H1 (cell line): Measurements from ENCODE around the gene CUEDC2. TPM values are rescaled to one million over a fixed set of nuclear protein-coding genes. Genes with fewer than 3 reads are reported as not detected.

Source experiments
- SP4 ChIP-seq: IDR thresholded peaks from 2 replicates; pipeline ENCODE4 v1.6.1; 2012; ENCODE audit warnings: low read length, inconsistent platforms
- polyA plus RNA-seq, 7 experiments: library from polyadenylated mRNA; depleted of rRNA in 3 of 7; stranded (reverse) in 5 of 7; unstranded in 2 of 7; fragments of >200 nt in 5 of 7; fragments of 200-250 nt in 2 of 7; gene quantifications; 1 replicate in 5 of 7; 2 replicates in 1 of 7; 4 replicates in 1 of 7; pipeline versions ENCODE4 v1.2.1 to v1.2.3, GENCODE V29; 2011 to 2013; ENCODE audit warnings: missing spikeins in 2 of 7, mixed read lengths in 2 of 7
- total RNA-seq: library from RNA; stranded (reverse); fragmentation: NEBNext Ultra II Directional; extraction: Animal tissue kit (Norgen Biotek cat#: 25700); gene quantifications from 2 replicates; pipeline ENCODE4 v1.2.1, GENCODE V29; 2021
- TF ChIP-seq, protein P1 (sequence below), 3 experiments: IDR thresholded peaks; 1 replicate in 2 of 3; 2 replicates in 1 of 3; pipeline versions ENCODE4 v1.5.1 to v1.6.1; 2011; ENCODE audit warnings: low read length in 3 of 3, mild to moderate bottlenecking in 3 of 3, inconsistent platforms in 2 of 3, low read depth in 1 of 3, moderate library complexity in 1 of 3; ENCODE audit not compliant: insufficient read depth in 1 of 3; ENCODE audit errors: control extremely low read depth in 1 of 3

The CUEDC2 gene
- total and polyA plus RNA-seq, 2 of the 8 experiments (the other 6 are each of a cell fraction or from before 2014, with no cell fraction given) = 41.7 to 55.2 TPM

- TF ChIP-seq, protein P1, sequence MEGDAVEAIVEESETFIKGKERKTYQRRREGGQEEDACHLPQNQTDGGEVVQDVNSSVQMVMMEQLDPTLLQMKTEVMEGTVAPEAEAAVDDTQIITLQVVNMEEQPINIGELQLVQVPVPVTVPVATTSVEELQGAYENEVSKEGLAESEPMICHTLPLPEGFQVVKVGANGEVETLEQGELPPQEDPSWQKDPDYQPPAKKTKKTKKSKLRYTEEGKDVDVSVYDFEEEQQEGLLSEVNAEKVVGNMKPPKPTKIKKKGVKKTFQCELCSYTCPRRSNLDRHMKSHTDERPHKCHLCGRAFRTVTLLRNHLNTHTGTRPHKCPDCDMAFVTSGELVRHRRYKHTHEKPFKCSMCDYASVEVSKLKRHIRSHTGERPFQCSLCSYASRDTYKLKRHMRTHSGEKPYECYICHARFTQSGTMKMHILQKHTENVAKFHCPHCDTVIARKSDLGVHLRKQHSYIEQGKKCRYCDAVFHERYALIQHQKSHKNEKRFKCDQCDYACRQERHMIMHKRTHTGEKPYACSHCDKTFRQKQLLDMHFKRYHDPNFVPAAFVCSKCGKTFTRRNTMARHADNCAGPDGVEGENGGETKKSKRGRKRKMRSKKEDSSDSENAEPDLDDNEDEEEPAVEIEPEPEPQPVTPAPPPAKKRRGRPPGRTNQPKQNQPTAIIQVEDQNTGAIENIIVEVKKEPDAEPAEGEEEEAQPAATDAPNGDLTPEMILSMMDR (IDR thresholded peaks at IDR 0.05; ENCODE audit: control extremely low read depth in 1 of 3, insufficient read depth in 1 of 3, low read depth in 1 of 3, low read length in 3 of 3) = no peak
- TF ChIP-seq SP4 = no peak
Observed at GRCh38 chr10:102435133-102435497, 2.7 kb upstream of the CUEDC2 start (continued).
